CD14-positive monocyte (primary cell): ENCODE results near the gene SMCO4. TPM values are rescaled to one million over a fixed set of nuclear protein-coding genes. Genes with fewer than 3 reads are reported as not detected.

Experiments used
- DNase-seq, 3 donors: peaks; one replicate each; pipeline ENCODE4 v3.0.0-alpha.2; 2011 to 2022
- H2AFZ ChIP-seq: 2 replicates; pipeline ENCODE4 v1.6.0; 2012; ENCODE audit warnings: mild to moderate bottlenecking, low read depth, low read length, inconsistent platforms; ENCODE audit not compliant: insufficient read depth, poor library complexity, severe bottlenecking
- H3K27ac ChIP-seq, 2 donors: 1 replicate in 1 of 2; 2 replicates in 1 of 2; pipeline ENCODE4 v1.5.1; 2012 to 2013; ENCODE audit warnings: low read length in 2 of 2, control low read depth in 1 of 2, inconsistent platforms in 1 of 2, low read depth in 1 of 2, mild to moderate bottlenecking in 1 of 2
- H3K27me3 ChIP-seq, 2 donors: one replicate each; pipeline versions ENCODE4 v1.6.0 to v1.6.1; 2011 to 2013; ENCODE audit warnings: low read length in 2 of 2; ENCODE audit not compliant: control insufficient read depth in 2 of 2, insufficient read depth in 2 of 2
- H3K36me3 ChIP-seq, 2 donors: replicated peaks in 1 of 2; 1 replicate in 1 of 2; 2 replicates in 1 of 2; pipeline versions ENCODE4 v1.5.1 to v1.6.1; 2012 to 2013; ENCODE audit warnings: low read length in 2 of 2, control low read depth in 1 of 2, inconsistent platforms in 1 of 2, mild to moderate bottlenecking in 1 of 2; ENCODE audit not compliant: insufficient read depth in 2 of 2, control insufficient read depth in 1 of 2
- H3K4me1 ChIP-seq, 2 donors: 1 replicate in 1 of 2; 2 replicates in 1 of 2; pipeline versions ENCODE4 v1.5.1 to v1.6.1; 2012 to 2013; ENCODE audit warnings: low read length in 2 of 2, control low read depth in 1 of 2, inconsistent platforms in 1 of 2, mild to moderate bottlenecking in 1 of 2, moderate library complexity in 1 of 2; ENCODE audit not compliant: insufficient read depth in 2 of 2, control insufficient read depth in 1 of 2
- H3K4me2 ChIP-seq: replicated peaks from 2 replicates; pipeline ENCODE3; 2012; ENCODE audit warnings: low read length, moderate library complexity, mild to moderate bottlenecking; ENCODE audit not compliant: poor library complexity, severe bottlenecking; ENCODE audit errors: extremely low read depth
- H3K4me3 ChIP-seq, 3 experiments: fragments of 200-600 bp in 1 of 3; sonication (generic) in 1 of 3; replicated peaks in 1 of 3; 1 replicate in 2 of 3; 2 replicates in 1 of 3; pipeline ENCODE4 v1.5.1; 2011 to 2013; ENCODE audit warnings: low read length in 3 of 3, mild to moderate bottlenecking in 3 of 3, control low read depth in 2 of 3, low read depth in 2 of 3, inconsistent platforms in 1 of 3, moderate library complexity in 1 of 3
- H3K79me2 ChIP-seq: 2 replicates; pipeline ENCODE4 v1.6.0; 2012; ENCODE audit warnings: mild to moderate bottlenecking, control low read depth, inconsistent platforms, low read length, moderate library complexity; ENCODE audit not compliant: insufficient read depth
- H3K9ac ChIP-seq: 2 replicates; pipeline ENCODE4 v1.6.0; 2017; ENCODE audit warnings: low read length, mild to moderate bottlenecking; ENCODE audit not compliant: insufficient read depth, poor library complexity, severe bottlenecking
- H3K9me3 ChIP-seq, 2 donors: replicated peaks in 1 of 2; 1 replicate in 1 of 2; 2 replicates in 1 of 2; pipeline versions ENCODE4 v1.5.1 to v1.6.1; 2012 to 2013; ENCODE audit warnings: low read length in 2 of 2, control low read depth in 1 of 2; ENCODE audit not compliant: control insufficient read depth in 1 of 2, insufficient read depth in 1 of 2
- H4K20me1 ChIP-seq: 2 replicates; pipeline ENCODE4 v1.6.0; 2012; ENCODE audit warnings: mild to moderate bottlenecking, low read length, control low read depth, moderate library complexity; ENCODE audit not compliant: insufficient read depth
- H3K27ac Mint-ChIP-seq, 7 donors: one replicate each; pipeline ENCODE4 v1.8.0; 2020; ENCODE audit warnings: mild to moderate bottlenecking in 7 of 7, mixed read lengths in 7 of 7, moderate library complexity in 6 of 7, inconsistent platforms in 2 of 7
- H3K27me3 Mint-ChIP-seq, 3 donors: one replicate each; pipeline ENCODE4 v1.8.0; 2021 to 2022; ENCODE audit warnings: low read depth in 3 of 3, mild to moderate bottlenecking in 3 of 3, mixed read lengths in 3 of 3, moderate library complexity in 3 of 3, inconsistent platforms in 1 of 3
- H3K36me3 Mint-ChIP-seq, 2 donors: one replicate each; pipeline ENCODE4 v1.8.0; 2020; ENCODE audit warnings: mixed read lengths in 2 of 2, inconsistent platforms in 1 of 2, mild to moderate bottlenecking in 1 of 2
- H3K4me1 Mint-ChIP-seq: one replicate; pipeline ENCODE4 v1.8.0; 2020; ENCODE audit warnings: mild to moderate bottlenecking, mixed read lengths
- H3K4me3 Mint-ChIP-seq, 2 donors: one replicate each; pipeline ENCODE4 v1.8.0; 2020; ENCODE audit warnings: mild to moderate bottlenecking in 2 of 2, mixed read lengths in 2 of 2, moderate library complexity in 1 of 2
- H3K9me3 Mint-ChIP-seq, 7 donors: one replicate each; pipeline ENCODE4 v1.8.0; 2020 to 2022; ENCODE audit warnings: mixed read lengths in 7 of 7, mild to moderate bottlenecking in 6 of 7, moderate library complexity in 6 of 7, inconsistent platforms in 2 of 7
- WGBS: methylation state at CpG from one replicate; pipeline ENCODE4 v1.1.5; 2013; ENCODE audit warnings: missing lambda C conversion rate; ENCODE audit not compliant: insufficient coverage; 5-methylcytosine and 5-hydroxymethylcytosine counted together
- intact Hi-C, 2 donors: fragments of 100-400 bp; cut with micrococcal nuclease; formaldehyde crosslinking; loops; one replicate each; pipeline versions ENCODE4 v1.15.0 to v1.15.1; 2023
- polyA plus RNA-seq, 3 donors: library from polyadenylated mRNA; depleted of rRNA in 1 of 3; unstranded in 2 of 3; stranded (reverse) in 1 of 3; fragments of 300-500 nt in 2 of 3; fragments of >200 nt in 1 of 3; fragmentation: Illumina TruSeq in 2 of 3; gene quantifications; 1 replicate in 2 of 3; 2 replicates in 1 of 3; pipeline ENCODE4 v1.2.3, GENCODE V29; 2012 to 2021
- TF ChIP-seq, protein P1 (sequence below): fragments of 200-600 bp; IDR thresholded peaks from one replicate; pipeline ENCODE4 v1.8.0; 2022; ENCODE audit warnings: antibody characterized with exemption, mild to moderate bottlenecking

Gene SMCO4
- polyA plus RNA-seq, 3 donors: 110 to 242 (median 169) TPM

DNA sequence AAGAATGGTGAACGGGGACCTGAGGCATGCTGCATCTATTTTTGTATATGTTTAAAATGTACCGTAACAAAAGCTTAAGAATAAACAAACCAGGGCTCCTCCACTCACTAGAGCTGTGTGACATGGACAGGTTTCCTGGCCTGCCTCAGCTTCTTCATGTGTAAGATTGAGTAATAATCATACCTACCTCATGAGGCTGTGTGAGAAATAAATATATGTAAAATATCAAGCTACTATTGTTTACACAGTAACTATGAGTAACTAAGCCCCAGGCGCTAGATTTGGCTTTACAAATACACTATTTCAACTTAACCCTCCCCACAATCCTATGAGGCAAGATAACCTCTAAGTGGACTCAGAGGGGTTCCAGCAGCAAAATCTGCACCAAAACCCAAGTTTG is 66.4 kb downstream of the SMCO4 start:
- no peaks in the 10 kb centered on the region for H3K27me3 ChIP-seq
- H3K4me3 ChIP-seq: no peak overlapping the region
- TF ChIP-seq, protein P1, sequence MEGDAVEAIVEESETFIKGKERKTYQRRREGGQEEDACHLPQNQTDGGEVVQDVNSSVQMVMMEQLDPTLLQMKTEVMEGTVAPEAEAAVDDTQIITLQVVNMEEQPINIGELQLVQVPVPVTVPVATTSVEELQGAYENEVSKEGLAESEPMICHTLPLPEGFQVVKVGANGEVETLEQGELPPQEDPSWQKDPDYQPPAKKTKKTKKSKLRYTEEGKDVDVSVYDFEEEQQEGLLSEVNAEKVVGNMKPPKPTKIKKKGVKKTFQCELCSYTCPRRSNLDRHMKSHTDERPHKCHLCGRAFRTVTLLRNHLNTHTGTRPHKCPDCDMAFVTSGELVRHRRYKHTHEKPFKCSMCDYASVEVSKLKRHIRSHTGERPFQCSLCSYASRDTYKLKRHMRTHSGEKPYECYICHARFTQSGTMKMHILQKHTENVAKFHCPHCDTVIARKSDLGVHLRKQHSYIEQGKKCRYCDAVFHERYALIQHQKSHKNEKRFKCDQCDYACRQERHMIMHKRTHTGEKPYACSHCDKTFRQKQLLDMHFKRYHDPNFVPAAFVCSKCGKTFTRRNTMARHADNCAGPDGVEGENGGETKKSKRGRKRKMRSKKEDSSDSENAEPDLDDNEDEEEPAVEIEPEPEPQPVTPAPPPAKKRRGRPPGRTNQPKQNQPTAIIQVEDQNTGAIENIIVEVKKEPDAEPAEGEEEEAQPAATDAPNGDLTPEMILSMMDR: no peak
- H3K4me1 ChIP-seq: no peaks in the 10 kb centered on the region
- peaks cover 0 to 1% (median 0%) of the 10 kb centered on the region in 3 donors for H3K27me3 Mint-ChIP-seq
- H3K4me2 ChIP-seq: no peak overlapping the region
- intact Hi-C loops: no loop called here
- H3K9me3 Mint-ChIP-seq: peaks cover 0 to 2% (median 0%) of the 10 kb centered on the region in 7 donors
- DNase-seq: no peak
- no peaks in the 10 kb centered on the region for H3K9me3 ChIP-seq
- H3K4me1 Mint-ChIP-seq: peaks cover under 1% of the 10 kb centered on the region
- peaks cover 3% of the 10 kb centered on the region for H3K79me2 ChIP-seq
- peaks cover 46 to 47% of the 10 kb centered on the region in 2 donors for H3K36me3 Mint-ChIP-seq
- H3K4me3 Mint-ChIP-seq: no peak overlapping the region
- no peak overlapping the region for H2AFZ ChIP-seq
- peaks cover 34% of the 10 kb centered on the region for H4K20me1 ChIP-seq
- H3K36me3 ChIP-seq: peaks cover 34 to 59% of the 10 kb centered on the region in 2 donors
- WGBS: no CpG with 5 or more reads among the region's 3 CpGs
- no peak overlapping the region for H3K27ac ChIP-seq
- H3K27ac Mint-ChIP-seq: no peak overlapping the region
- H3K9ac ChIP-seq: no peak overlapping the region

DNA sequence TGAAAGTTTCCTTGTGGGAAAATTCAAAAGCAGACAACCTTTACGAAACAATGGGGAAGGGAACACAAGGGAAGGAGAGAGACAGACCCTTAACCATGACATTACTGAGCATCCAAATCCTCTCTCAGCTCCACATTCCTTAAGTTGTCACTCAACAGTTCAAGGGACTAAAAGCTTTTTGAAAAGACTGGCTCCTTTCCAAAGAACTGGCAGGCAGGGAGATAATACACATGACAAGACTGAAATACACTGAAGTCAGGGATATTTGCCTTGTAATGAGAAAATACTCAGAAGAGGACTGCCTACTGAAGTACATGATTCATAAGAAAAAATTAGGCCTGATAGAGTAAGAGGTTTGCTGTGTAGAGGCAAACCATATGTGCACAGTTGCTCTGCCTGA is 69.1 kb downstream of the SMCO4 start:
- no peak overlapping the region for H3K27ac ChIP-seq
- H3K4me1 ChIP-seq: no peaks in the 10 kb centered on the region
- no peak overlapping the region for H3K4me2 ChIP-seq
- Mint-ChIP-seq H3K4me3 (no peak overlapping the region), H3K4me1 (no peaks in the 10 kb centered on the region), H3K9me3 (peaks cover 0 to 2% (median 0%) of the 10 kb centered on the region in 7 donors), H3K27me3 (peaks cover 0 to 1% (median 0%) of the 10 kb centered on the region in 3 donors), H3K27ac (no peak overlapping the region), H3K36me3 (peaks cover 29 to 30% of the 10 kb centered on the region in 2 donors)
- no CpG with 5 or more reads among the region's 1 CpG for WGBS
- H3K79me2 ChIP-seq: no peaks in the 10 kb centered on the region
- DNase-seq: no peak
- TF ChIP-seq, protein P1: no peak
- intact Hi-C loops: no loop called here
- no peak overlapping the region for H3K4me3 ChIP-seq
- H3K9me3 ChIP-seq: no peaks in the 10 kb centered on the region
- H3K9ac ChIP-seq: no peak overlapping the region
- peaks cover 24 to 32% of the 10 kb centered on the region in 2 donors for H3K36me3 ChIP-seq
- no peak overlapping the region for H2AFZ ChIP-seq
- H4K20me1 ChIP-seq: peaks cover 7% of the 10 kb centered on the region
- no peaks in the 10 kb centered on the region for H3K27me3 ChIP-seq
